PFSK-1 (cell line): ENCODE results near the gene DTX1.

ENCODE experiments used
- FOXP2 ChIP-seq: optimal IDR thresholded peaks from 2 replicates; pipeline ENCODE3; 2011; ENCODE audit warnings: borderline replicate concordance, control low read depth, inconsistent platforms; ENCODE audit not compliant: insufficient read depth; ENCODE audit errors: extremely low read length, extremely low read depth
- POLR2AphosphoS5 ChIP-seq: IDR thresholded peaks from 2 replicates; pipeline ENCODE4 v1.6.1; 2012; ENCODE audit warnings: low read depth, mild to moderate bottlenecking, control low read depth, low read length, moderate library complexity
- REST ChIP-seq, 2 experiments: IDR thresholded peaks; 2 replicates each; pipeline versions ENCODE4 v1.6.1 to v1.8.0; 2011 to 2012; ENCODE audit warnings: low read depth in 2 of 2, low read length in 2 of 2, control low read depth in 1 of 2, inconsistent platforms in 1 of 2, mild to moderate bottlenecking in 1 of 2, moderate library complexity in 1 of 2; ENCODE audit not compliant: insufficient read depth in 1 of 2
- SIN3A ChIP-seq: IDR thresholded peaks from 2 replicates; pipeline ENCODE4 v1.6.1; 2012; ENCODE audit warnings: mild to moderate bottlenecking, low read length, moderate library complexity, borderline replicate concordance; ENCODE audit not compliant: insufficient read depth
- TAF1 ChIP-seq: IDR thresholded peaks from 2 replicates; pipeline ENCODE4 v1.6.1; 2012; ENCODE audit warnings: low read length, control low read depth, borderline replicate concordance; ENCODE audit not compliant: insufficient read depth

DTX1 gene

GRCh38 chr12:113091506-113091905 lies 35.0 kb downstream of the DTX1 start:
- TF ChIP-seq REST (IDR thresholded peaks at IDR 0.05; ENCODE audit: insufficient read depth in 1 of 2, low read depth in 2 of 2, low read length in 2 of 2) (no peak), POLR2AphosphoS5 (no peak), FOXP2 (no peak), SIN3A (no peak), TAF1 (no peak)

GRCh38 chr12:113092607-113093408 lies 36.3 kb downstream of the DTX1 start:
- TF ChIP-seq TAF1 (no peak), SIN3A (no peak), REST (IDR thresholded peaks at IDR 0.05; ENCODE audit: insufficient read depth in 1 of 2, low read depth in 2 of 2, low read length in 2 of 2) (no peak), FOXP2 (no peak), POLR2AphosphoS5 (no peak)

GRCh38 chr12:113093409-113094101 lies 37.0 kb downstream of the DTX1 start:
- TF ChIP-seq FOXP2 (no peak), POLR2AphosphoS5 (no peak), SIN3A (no peak), REST (IDR thresholded peaks at IDR 0.05; ENCODE audit: insufficient read depth in 1 of 2, low read depth in 2 of 2, low read length in 2 of 2) (no peak)

- no peak for TF ChIP-seq SIN3A
- TF ChIP-seq REST (IDR thresholded peaks at IDR 0.05; ENCODE audit: insufficient read depth in 1 of 2, low read depth in 2 of 2, low read length in 2 of 2), result no peak
- no peak for TF ChIP-seq FOXP2
- no peak for TF ChIP-seq POLR2AphosphoS5
- TF ChIP-seq TAF1, result no peak
Measured at GRCh38 chr12:113094738-113095137, 38.2 kb downstream of the DTX1 start.
